GM23338 (cell line): ENCODE results near the gene LRIT2.

Experiments
- CREB1 ChIP-seq: fragments of 250-450 bp; sonication (Bioruptor Pico); IDR thresholded peaks from 2 replicates; pipeline ENCODE4 v1.5.0; 2020; ENCODE audit warnings: low read depth, mild to moderate bottlenecking, moderate library complexity
- CTCF ChIP-seq, 2 experiments: fragments of 200-600 bp in 1 of 2; sonication (generic) in 1 of 2; conservative IDR thresholded peaks; 2 replicates each; pipeline versions ENCODE4 v1.5.1 to v1.6.1; 2016 to 2017; ENCODE audit warnings: antibody characterized with exemption in 2 of 2, low read depth in 2 of 2, mild to moderate bottlenecking in 2 of 2, moderate library complexity in 1 of 2
- ETS1 ChIP-seq: IDR thresholded peaks from 2 replicates; pipeline ENCODE4 v1.6.1; 2016; ENCODE audit warnings: antibody characterized with exemption
- EZH2 ChIP-seq: fragments of 200-600 bp; sonication (generic); IDR thresholded peaks from one replicate; pipeline ENCODE4 v1.8.0; 2017; ENCODE audit warnings: antibody characterized with exemption, mild to moderate bottlenecking, low read depth; ENCODE audit not compliant: unreplicated experiment
- EZH2phosphoT487 ChIP-seq: fragments of 200-600 bp; sonication (generic); IDR thresholded peaks from one replicate; pipeline ENCODE4 v1.8.1; 2018; ENCODE audit warnings: antibody characterized with exemption; ENCODE audit not compliant: unreplicated experiment
- POLR2AphosphoS5 ChIP-seq: IDR thresholded peaks from 2 replicates; pipeline ENCODE4 v1.6.1; 2016; ENCODE audit warnings: antibody characterized with exemption, low read depth
- REST ChIP-seq: IDR thresholded peaks from one replicate; pipeline ENCODE4 v1.6.1; 2018; ENCODE audit warnings: antibody characterized with exemption; ENCODE audit not compliant: unreplicated experiment
- ZNF462 ChIP-seq: fragments of 250-450 bp; sonication (Bioruptor Pico); IDR thresholded peaks from 2 replicates; pipeline ENCODE4 v1.5.0; 2020; ENCODE audit warnings: mild to moderate bottlenecking, moderate library complexity

GRCh38 chr10:84244651-84245270 is 19.4 kb upstream of the LRIT2 start, which contains the start of gene RGR:
- TF ChIP-seq CTCF (conservative IDR thresholded peaks at IDR 0.05; ENCODE audit: low read depth in 2 of 2) (no peak), EZH2 (no peak), POLR2AphosphoS5 (no peak), EZH2phosphoT487 (no peak), REST (no peak), ETS1 (no peak), CREB1 (CRISPR knock-in tag) (no peak), ZNF462 (CRISPR knock-in tag) (no peak)
